C4-2B (cell line): Measurements from ENCODE around the gene NFAT5.

Experiments
- H3K27ac ChIP-seq: fragments of 450-650 bp; 2 replicates; pipeline ENCODE4 v1.5.1; 2017
- ZFX ChIP-seq: fragments of 450-650 bp; IDR thresholded peaks from 2 replicates; pipeline ENCODE4 v1.6.1; 2017
- TF ChIP-seq, protein P1 (sequence below): fragments of 450-650 bp; conservative IDR thresholded peaks from 2 replicates; pipeline ENCODE4 v1.5.1; 2017; ENCODE audit warnings: mild to moderate bottlenecking

The NFAT5 gene

GRCh38 chr16:69662901-69663300 is 97.1 kb downstream of the NFAT5 start:
- H3K27ac ChIP-seq: no peak overlapping the region
- TF ChIP-seq ZFX: no peak
- TF ChIP-seq, protein P1, sequence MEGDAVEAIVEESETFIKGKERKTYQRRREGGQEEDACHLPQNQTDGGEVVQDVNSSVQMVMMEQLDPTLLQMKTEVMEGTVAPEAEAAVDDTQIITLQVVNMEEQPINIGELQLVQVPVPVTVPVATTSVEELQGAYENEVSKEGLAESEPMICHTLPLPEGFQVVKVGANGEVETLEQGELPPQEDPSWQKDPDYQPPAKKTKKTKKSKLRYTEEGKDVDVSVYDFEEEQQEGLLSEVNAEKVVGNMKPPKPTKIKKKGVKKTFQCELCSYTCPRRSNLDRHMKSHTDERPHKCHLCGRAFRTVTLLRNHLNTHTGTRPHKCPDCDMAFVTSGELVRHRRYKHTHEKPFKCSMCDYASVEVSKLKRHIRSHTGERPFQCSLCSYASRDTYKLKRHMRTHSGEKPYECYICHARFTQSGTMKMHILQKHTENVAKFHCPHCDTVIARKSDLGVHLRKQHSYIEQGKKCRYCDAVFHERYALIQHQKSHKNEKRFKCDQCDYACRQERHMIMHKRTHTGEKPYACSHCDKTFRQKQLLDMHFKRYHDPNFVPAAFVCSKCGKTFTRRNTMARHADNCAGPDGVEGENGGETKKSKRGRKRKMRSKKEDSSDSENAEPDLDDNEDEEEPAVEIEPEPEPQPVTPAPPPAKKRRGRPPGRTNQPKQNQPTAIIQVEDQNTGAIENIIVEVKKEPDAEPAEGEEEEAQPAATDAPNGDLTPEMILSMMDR: no peak

DNA sequence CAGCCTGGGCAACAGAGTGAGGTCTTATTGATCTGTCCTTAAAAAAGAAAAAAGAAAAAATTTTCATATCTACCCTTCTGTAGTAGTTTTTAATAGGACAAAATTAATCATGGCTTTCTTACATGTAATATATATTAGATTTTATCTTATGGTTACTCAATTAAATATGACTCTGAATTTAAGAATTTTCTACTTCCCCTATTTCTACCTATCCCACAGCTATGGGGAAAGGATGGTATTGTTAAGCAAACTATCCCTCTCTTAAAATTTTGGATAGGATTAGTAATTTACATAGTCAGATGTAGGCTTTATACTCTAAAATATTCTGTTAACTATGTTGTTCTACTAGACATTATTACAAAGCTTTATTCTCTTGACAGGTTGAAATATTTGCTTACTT is 98.1 kb downstream of the NFAT5 start:
- H3K27ac ChIP-seq: no peak overlapping the region
- no peak for TF ChIP-seq ZFX
- TF ChIP-seq, protein P1: no peak

DNA sequence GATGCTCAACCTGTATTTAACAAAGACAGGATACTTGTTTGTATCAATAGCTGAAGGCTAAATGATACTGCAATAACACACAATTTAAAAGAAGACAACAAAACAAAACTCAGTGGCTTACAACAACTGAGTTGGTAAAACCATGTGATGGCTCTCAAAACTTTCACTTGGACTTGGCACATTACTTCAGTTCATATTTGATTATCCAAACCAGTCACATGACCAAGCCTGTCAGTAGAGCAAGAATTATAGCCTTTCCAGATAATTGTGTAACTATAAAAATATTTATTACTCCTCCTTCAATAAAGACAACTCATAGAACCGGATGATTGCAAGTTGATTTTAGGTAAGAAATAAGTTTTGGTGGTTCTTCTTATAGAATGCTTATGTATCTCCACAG is 103.8 kb downstream of the NFAT5 start:
- TF ChIP-seq, protein P1: no peak
- no peak for TF ChIP-seq ZFX
- H3K27ac ChIP-seq: no peak overlapping the region

- H3K27ac ChIP-seq: no peak overlapping the region
- no peak for TF ChIP-seq ZFX
- TF ChIP-seq, protein P1: no peak
Observed at GRCh38 chr16:69672315-69672997, 106.7 kb downstream of the NFAT5 start.

- H3K27ac ChIP-seq: no peak overlapping the region
- TF ChIP-seq, protein P1: no peak
- no peak for TF ChIP-seq ZFX
Observed at GRCh38 chr16:69672998-69673713, 107.4 kb downstream of the NFAT5 start.

DNA sequence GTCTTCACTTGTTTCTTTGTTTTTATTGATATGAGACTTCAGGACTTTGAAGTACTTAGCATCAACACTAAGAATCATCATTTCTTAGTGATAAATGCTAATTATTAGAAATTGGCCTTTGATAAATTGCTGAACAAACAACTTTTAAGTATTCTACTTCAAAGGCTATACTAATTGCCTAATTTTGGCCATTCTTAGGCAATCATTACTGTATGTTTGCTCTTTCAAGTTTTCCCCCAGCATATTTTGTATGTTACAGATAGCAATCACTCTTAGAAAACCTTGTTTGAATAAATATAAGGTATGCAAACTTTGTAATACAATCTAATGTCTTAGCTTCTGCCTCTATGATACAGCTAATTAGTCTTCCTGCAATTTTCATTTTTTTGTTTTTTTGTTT is 114.6 kb downstream of the NFAT5 start:
- no peak overlapping the region for H3K27ac ChIP-seq
- TF ChIP-seq ZFX: no peak
- TF ChIP-seq, protein P1: no peak

GRCh38 chr16:69688589-69688988 is 122.8 kb downstream of the NFAT5 start:
- TF ChIP-seq, protein P1: no peak
- no peak for TF ChIP-seq ZFX

More at GRCh38 chr16:69688589-69688988, 122.8 kb downstream of the NFAT5 start:
- no peak overlapping the region for H3K27ac ChIP-seq
